ENCODE measurements around the gene CEBPB. TPM values are rescaled to one million over a fixed set of nuclear protein-coding genes. Genes with fewer than 3 reads are reported as not detected.

CEBPB gene
- polyA plus RNA-seq, 1 donor (not counting 4 experiments of a cell fraction or from before 2014, with no cell fraction given) = 15.8 TPM

DNA sequence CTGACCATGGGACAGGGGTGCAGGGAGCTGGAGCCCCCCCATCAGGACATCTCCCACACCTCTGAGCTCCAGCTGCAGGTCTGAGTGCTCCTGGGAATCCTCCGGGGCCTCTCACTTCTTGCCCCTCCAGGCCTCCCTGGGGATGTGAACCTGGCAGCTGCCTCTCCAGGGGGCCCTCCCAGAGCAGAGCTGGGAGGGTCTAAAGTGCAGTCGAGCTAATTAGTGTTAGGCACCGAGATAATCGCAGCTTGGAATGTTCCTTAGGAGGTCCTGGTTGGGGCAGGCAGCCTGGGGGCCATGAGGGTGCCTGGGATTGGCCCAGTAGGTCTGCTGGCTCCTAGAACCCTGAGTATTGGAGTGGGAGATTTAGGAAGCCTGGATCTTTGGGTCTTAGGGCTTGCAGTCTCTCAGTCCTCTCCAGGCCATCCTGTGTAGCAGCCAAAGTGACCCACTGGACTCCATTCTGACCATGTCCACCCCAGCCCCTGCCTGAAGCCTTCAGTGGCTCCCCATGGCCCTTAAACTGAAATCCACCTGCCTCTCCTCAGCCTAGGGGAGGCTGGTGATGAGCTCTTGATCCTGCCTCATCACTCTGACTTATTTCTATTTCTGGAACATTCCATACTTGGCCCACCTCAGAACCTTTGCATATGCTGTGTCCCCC, 26.0 kb downstream of the CEBPB start:
- Histone ChIP-seq H3K36me3 (ENCODE audit: control insufficient read depth in 2 of 2, extremely low read depth in 1 of 2, insufficient read depth in 2 of 2, low read length in 2 of 2) (no peaks in the 10 kb centered on the region), H3K4me1 (ENCODE audit: control insufficient read depth, extremely low read depth, insufficient read depth, low read length) (no peaks in the 10 kb centered on the region), H3K4me3 (ENCODE audit: control insufficient read depth in 2 of 3, extremely low read depth in 1 of 3, insufficient read depth in 2 of 3, low read depth in 1 of 3, low read length in 3 of 3) (no peak overlapping the region), H3K27ac (ENCODE audit: control insufficient read depth, insufficient read depth, low read length) (no peak overlapping the region), H4K20me1 (ENCODE audit: control insufficient read depth, extremely low read depth, insufficient read depth, low read length) (no peaks in the 10 kb centered on the region), H3K9me1 (ENCODE audit: control insufficient read depth, extremely low read depth, insufficient read depth, low read length) (no peaks in the 10 kb centered on the region), H3K79me2 (ENCODE audit: control insufficient read depth, insufficient read depth, low read length) (no peaks in the 10 kb centered on the region), H3K9me3 (ENCODE audit: control insufficient read depth, low read depth, low read length) (no peaks in the 10 kb centered on the region), H3K4me2 (ENCODE audit: control insufficient read depth, extremely low read depth, insufficient read depth, low read depth, low read length) (no peak overlapping the region), H3K27me3 (ENCODE audit: control insufficient read depth, extremely low read depth, insufficient read depth, low read length) (peaks cover 5% of the 10 kb centered on the region), H2AFZ (ENCODE audit: control insufficient read depth, low read length) (no peak overlapping the region), H3K9ac (ENCODE audit: control insufficient read depth, extremely low read depth, insufficient read depth, low read length) (no peak overlapping the region)
- no peak for DNase-seq (ENCODE audit: low read depth, low spot score)
- no peak for FAIRE-seq
- TF ChIP-seq, protein P1, sequence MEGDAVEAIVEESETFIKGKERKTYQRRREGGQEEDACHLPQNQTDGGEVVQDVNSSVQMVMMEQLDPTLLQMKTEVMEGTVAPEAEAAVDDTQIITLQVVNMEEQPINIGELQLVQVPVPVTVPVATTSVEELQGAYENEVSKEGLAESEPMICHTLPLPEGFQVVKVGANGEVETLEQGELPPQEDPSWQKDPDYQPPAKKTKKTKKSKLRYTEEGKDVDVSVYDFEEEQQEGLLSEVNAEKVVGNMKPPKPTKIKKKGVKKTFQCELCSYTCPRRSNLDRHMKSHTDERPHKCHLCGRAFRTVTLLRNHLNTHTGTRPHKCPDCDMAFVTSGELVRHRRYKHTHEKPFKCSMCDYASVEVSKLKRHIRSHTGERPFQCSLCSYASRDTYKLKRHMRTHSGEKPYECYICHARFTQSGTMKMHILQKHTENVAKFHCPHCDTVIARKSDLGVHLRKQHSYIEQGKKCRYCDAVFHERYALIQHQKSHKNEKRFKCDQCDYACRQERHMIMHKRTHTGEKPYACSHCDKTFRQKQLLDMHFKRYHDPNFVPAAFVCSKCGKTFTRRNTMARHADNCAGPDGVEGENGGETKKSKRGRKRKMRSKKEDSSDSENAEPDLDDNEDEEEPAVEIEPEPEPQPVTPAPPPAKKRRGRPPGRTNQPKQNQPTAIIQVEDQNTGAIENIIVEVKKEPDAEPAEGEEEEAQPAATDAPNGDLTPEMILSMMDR (optimal IDR thresholded peaks at IDR 0.05 in 1 of 3, IDR thresholded peaks at IDR 0.05 in 1 of 3, conservative IDR thresholded peaks at IDR 0.05 in 1 of 3; ENCODE audit: extremely low read depth in 1 of 3, insufficient read depth in 2 of 3, low read length in 3 of 3) = no peak
- TF ChIP-seq EZH2 (IDR thresholded peaks at IDR 0.05; ENCODE audit: low read length) = no peak
- dilution Hi-C loops (cut with MboI; ENCODE audit: extremely low pct_ligation_motif_present, low sequenced_read_pairs) = no loop called here

- Histone ChIP-seq H3K4me1 (ENCODE audit: control insufficient read depth, extremely low read depth, insufficient read depth, low read length) (no peaks in the 10 kb centered on the region), H3K36me3 (ENCODE audit: control insufficient read depth in 2 of 2, extremely low read depth in 1 of 2, insufficient read depth in 2 of 2, low read length in 2 of 2) (no peaks in the 10 kb centered on the region), H3K9me3 (ENCODE audit: control insufficient read depth, low read depth, low read length) (no peaks in the 10 kb centered on the region), H3K9me1 (ENCODE audit: control insufficient read depth, extremely low read depth, insufficient read depth, low read length) (no peaks in the 10 kb centered on the region), H3K79me2 (ENCODE audit: control insufficient read depth, insufficient read depth, low read length) (no peaks in the 10 kb centered on the region), H3K27me3 (ENCODE audit: control insufficient read depth, extremely low read depth, insufficient read depth, low read length) (peaks cover 5% of the 10 kb centered on the region), H4K20me1 (ENCODE audit: control insufficient read depth, extremely low read depth, insufficient read depth, low read length) (no peaks in the 10 kb centered on the region), H3K4me2 (ENCODE audit: control insufficient read depth, extremely low read depth, insufficient read depth, low read depth, low read length) (no peak overlapping the region), H3K4me3 (ENCODE audit: control insufficient read depth in 2 of 3, extremely low read depth in 1 of 3, insufficient read depth in 2 of 3, low read depth in 1 of 3, low read length in 3 of 3) (no peak overlapping the region), H3K9ac (ENCODE audit: control insufficient read depth, extremely low read depth, insufficient read depth, low read length) (no peak overlapping the region), H3K27ac (ENCODE audit: control insufficient read depth, insufficient read depth, low read length) (no peak overlapping the region), H2AFZ (ENCODE audit: control insufficient read depth, low read length) (no peak overlapping the region)
- dilution Hi-C loops (cut with MboI; ENCODE audit: extremely low pct_ligation_motif_present, low sequenced_read_pairs) = no loop called here
- FAIRE-seq = no peak
- no peak for DNase-seq (ENCODE audit: low read depth, low spot score)
- no peak for TF ChIP-seq EZH2 (IDR thresholded peaks at IDR 0.05; ENCODE audit: low read length)
- TF ChIP-seq, protein P1 (optimal IDR thresholded peaks at IDR 0.05 in 1 of 3, IDR thresholded peaks at IDR 0.05 in 1 of 3, conservative IDR thresholded peaks at IDR 0.05 in 1 of 3; ENCODE audit: extremely low read depth in 1 of 3, insufficient read depth in 2 of 3, low read length in 3 of 3) = no peak
Measured at GRCh38 chr20:50217207-50217949, 26.7 kb downstream of the CEBPB start.
